WERI-Rb-1 (cell line): ENCODE results near the gene SH3BP4.

Source experiments
- DNase-seq: peaks from one replicate; pipeline ENCODE4 v3.0.0-alpha.2; 2020
- H3K27ac ChIP-seq: fragments of 250-450 bp; sonication (Bioruptor Pico); 2 replicates; pipeline ENCODE4 v1.5.1; 2020; ENCODE audit warnings: mild to moderate bottlenecking, moderate library complexity
- H3K27me3 ChIP-seq: fragments of 250-450 bp; sonication (Bioruptor Pico); 2 replicates; pipeline ENCODE4 v1.5.1; 2021; ENCODE audit warnings: mild to moderate bottlenecking, low read depth, moderate library complexity; ENCODE audit not compliant: insufficient read depth, severe bottlenecking
- H3K36me3 ChIP-seq: fragments of 250-450 bp; sonication (Bioruptor Pico); 2 replicates; pipeline ENCODE4 v1.5.1; 2020; ENCODE audit warnings: mild to moderate bottlenecking, moderate library complexity
- H3K4me3 ChIP-seq: 2 replicates; pipeline ENCODE4 v1.5.1; 2011; ENCODE audit warnings: low read depth, mild to moderate bottlenecking, control low read depth, low read length
- H3K9me3 ChIP-seq: fragments of 250-450 bp; sonication (Bioruptor Pico); 2 replicates; pipeline ENCODE4 v1.5.1; 2021; ENCODE audit warnings: mild to moderate bottlenecking, moderate library complexity; ENCODE audit not compliant: severe bottlenecking
- CTCF ChIP-seq: IDR thresholded peaks from 2 replicates; pipeline ENCODE4 v1.5.1; 2011; ENCODE audit warnings: low read depth, mild to moderate bottlenecking, control low read depth, inconsistent platforms, low read length

SH3BP4 gene

GRCh38 chr2:234912437-234912836 is 39.4 kb upstream of the SH3BP4 start:
- no peak for DNase-seq
- H3K27ac ChIP-seq = no peak overlapping the region
- H3K4me3 ChIP-seq = no peak overlapping the region
- no peak for TF ChIP-seq CTCF
- no peaks in the 10 kb centered on the region for H3K27me3 ChIP-seq
- no peaks in the 10 kb centered on the region for H3K36me3 ChIP-seq
- H3K9me3 ChIP-seq = no peaks in the 10 kb centered on the region

GRCh38 chr2:234913208-234913626 is 38.6 kb upstream of the SH3BP4 start:
- DNase-seq = no peak
- TF ChIP-seq CTCF = no peak
- Histone ChIP-seq H3K27me3 (no peaks in the 10 kb centered on the region), H3K36me3 (no peaks in the 10 kb centered on the region), H3K27ac (no peak overlapping the region), H3K9me3 (no peaks in the 10 kb centered on the region), H3K4me3 (no peak overlapping the region)

GRCh38 chr2:234914371-234915154 is 37.3 kb upstream of the SH3BP4 start:
- H3K27me3 ChIP-seq = no peaks in the 10 kb centered on the region
- H3K36me3 ChIP-seq = no peaks in the 10 kb centered on the region
- H3K27ac ChIP-seq = no peak overlapping the region
- no peaks in the 10 kb centered on the region for H3K9me3 ChIP-seq
- no peak for TF ChIP-seq CTCF
- no peak overlapping the region for H3K4me3 ChIP-seq
- no peak for DNase-seq

GRCh38 chr2:234916674-234917073 is 35.1 kb upstream of the SH3BP4 start:
- H3K4me3 ChIP-seq = no peak overlapping the region
- H3K27ac ChIP-seq = no peak overlapping the region
- 0 out of 2 replicates have a peak, but pooled peaks have one; percentile 14 for TF ChIP-seq CTCF

GRCh38 chr2:234917211-234917975 is 34.4 kb upstream of the SH3BP4 start:
- H3K27ac ChIP-seq = no peak overlapping the region

More at GRCh38 chr2:234916674-234917073, 35.1 kb upstream of the SH3BP4 start:
- no peak for DNase-seq
- H3K9me3 ChIP-seq = no peaks in the 10 kb centered on the region
- no peaks in the 10 kb centered on the region for H3K27me3 ChIP-seq
- no peaks in the 10 kb centered on the region for H3K36me3 ChIP-seq

More at GRCh38 chr2:234917211-234917975, 34.4 kb upstream of the SH3BP4 start:
- no peaks in the 10 kb centered on the region for H3K9me3 ChIP-seq
- no peaks in the 10 kb centered on the region for H3K36me3 ChIP-seq
- no peak for TF ChIP-seq CTCF
- no peak overlapping the region for H3K4me3 ChIP-seq
- no peaks in the 10 kb centered on the region for H3K27me3 ChIP-seq
- no peak for DNase-seq
